OCI-LY7 (cell line): ENCODE results near the gene PARVG.

Source experiments
- EZH2phosphoT487 ChIP-seq: fragments of 200-600 bp; sonication (generic); IDR thresholded peaks from 2 replicates; pipeline ENCODE4 v1.6.1; 2018; ENCODE audit warnings: low read depth, borderline replicate concordance, mild to moderate bottlenecking, mixed run types, antibody characterized with exemption, low read length, moderate library complexity, mixed read lengths
- TF ChIP-seq, protein P1 (sequence below): fragments of 200-600 bp; sonication (generic); conservative IDR thresholded peaks from 2 replicates; pipeline ENCODE4 v1.5.1; 2014; ENCODE audit warnings: mild to moderate bottlenecking, antibody characterized with exemption, low read length, moderate library complexity, mixed read lengths

DNA sequence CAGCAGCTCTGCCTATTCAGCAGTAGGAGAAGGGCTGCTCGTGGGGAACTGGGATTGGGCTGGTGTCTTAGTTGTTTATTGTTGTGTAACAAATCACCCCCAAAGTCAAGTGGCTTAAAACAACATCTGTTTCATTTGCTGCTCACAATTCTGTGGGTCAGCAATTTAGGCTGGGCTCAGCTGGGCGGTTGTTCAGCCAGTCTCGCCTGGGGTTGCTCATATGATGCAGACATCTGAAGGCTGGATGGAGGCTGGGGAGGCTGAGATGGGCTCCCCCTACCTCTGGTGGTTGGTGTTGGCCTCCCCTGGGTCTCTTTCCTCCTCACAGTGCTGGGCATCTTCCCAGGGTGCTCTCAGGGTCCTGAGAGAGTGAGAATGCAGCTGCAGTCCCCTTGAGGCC is 43.3 kb upstream of the PARVG start:
- TF ChIP-seq, protein P1, sequence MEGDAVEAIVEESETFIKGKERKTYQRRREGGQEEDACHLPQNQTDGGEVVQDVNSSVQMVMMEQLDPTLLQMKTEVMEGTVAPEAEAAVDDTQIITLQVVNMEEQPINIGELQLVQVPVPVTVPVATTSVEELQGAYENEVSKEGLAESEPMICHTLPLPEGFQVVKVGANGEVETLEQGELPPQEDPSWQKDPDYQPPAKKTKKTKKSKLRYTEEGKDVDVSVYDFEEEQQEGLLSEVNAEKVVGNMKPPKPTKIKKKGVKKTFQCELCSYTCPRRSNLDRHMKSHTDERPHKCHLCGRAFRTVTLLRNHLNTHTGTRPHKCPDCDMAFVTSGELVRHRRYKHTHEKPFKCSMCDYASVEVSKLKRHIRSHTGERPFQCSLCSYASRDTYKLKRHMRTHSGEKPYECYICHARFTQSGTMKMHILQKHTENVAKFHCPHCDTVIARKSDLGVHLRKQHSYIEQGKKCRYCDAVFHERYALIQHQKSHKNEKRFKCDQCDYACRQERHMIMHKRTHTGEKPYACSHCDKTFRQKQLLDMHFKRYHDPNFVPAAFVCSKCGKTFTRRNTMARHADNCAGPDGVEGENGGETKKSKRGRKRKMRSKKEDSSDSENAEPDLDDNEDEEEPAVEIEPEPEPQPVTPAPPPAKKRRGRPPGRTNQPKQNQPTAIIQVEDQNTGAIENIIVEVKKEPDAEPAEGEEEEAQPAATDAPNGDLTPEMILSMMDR = no peak
- TF ChIP-seq EZH2phosphoT487 = no peak
